Lower leg skin (tissue), 4 donors: ENCODE measurements around the gene SNX7. TPM values are rescaled to one million over a fixed set of nuclear protein-coding genes. Genes with fewer than 3 reads are reported as not detected.

Source experiments
- DNase-seq, 2 donors: peaks; one replicate each; pipeline ENCODE4 v3.0.0-alpha.2; 2019; ENCODE audit warnings: low spot score in 2 of 2
- H3K4me3 ChIP-seq: fragments of 200-600 bp; sonication (generic); 2 replicates; pipeline ENCODE4 v1.5.1; 2017; ENCODE audit warnings: mild to moderate bottlenecking, low read depth; ENCODE audit not compliant: poor library complexity, severe bottlenecking
- POLR2A ChIP-seq, 2 donors: fragments of 450-650 bp; IDR thresholded peaks; one replicate each; pipeline ENCODE4 v1.6.1; 2016 to 2017; ENCODE audit warnings: antibody characterized with exemption in 2 of 2, mild to moderate bottlenecking in 1 of 2, moderate library complexity in 1 of 2
- WGBS, 2 donors: methylation state at CpG; one replicate each; pipeline ENCODE4 v1.1.5; 2018; 5-methylcytosine and 5-hydroxymethylcytosine counted together
- intact Hi-C: fragments of 100-400 bp; cut with DNase I; formaldehyde crosslinking; loops from one replicate; pipeline ENCODE4 v1.15.0; 2023; ENCODE audit warnings: low total_unique reads
- total RNA-seq, 4 donors: library from RNA; depleted of rRNA; stranded (reverse); fragments of >200 nt; gene quantifications; one replicate each; pipeline ENCODE4 v1.1.0, GENCODE V29; 2016
- TF ChIP-seq, protein P1 (sequence below), 3 donors: fragments of 450-650 bp; IDR thresholded peaks; one replicate each; pipeline ENCODE4 v1.5.1; 2016; ENCODE audit warnings: antibody characterized with exemption in 3 of 3, mild to moderate bottlenecking in 3 of 3, moderate library complexity in 2 of 3

SNX7 gene
- total RNA-seq, 4 donors from 2014 or later = 6.4 to 20.4 (median 13.5) TPM

DNA sequence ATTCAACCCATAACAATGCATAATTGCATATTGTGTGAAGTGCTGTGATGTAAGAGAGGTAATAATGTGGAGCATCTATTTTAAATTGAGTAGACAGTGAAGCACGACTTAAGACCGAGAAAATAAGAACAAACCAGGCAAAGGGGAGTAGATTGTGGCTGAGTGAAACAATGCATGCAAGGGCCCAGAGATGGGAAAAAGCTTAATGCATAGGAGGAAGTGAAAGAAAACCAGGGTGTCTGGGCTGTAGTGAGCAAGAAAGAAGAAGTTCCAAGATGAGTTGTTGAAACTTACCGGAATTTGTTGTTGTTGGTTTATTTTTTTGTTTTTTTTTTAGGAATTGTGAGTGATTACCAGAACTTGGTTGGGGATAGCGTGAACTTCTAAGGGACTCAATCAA, 104.7 kb downstream of the SNX7 start:
- DNase-seq = no peak

DNA sequence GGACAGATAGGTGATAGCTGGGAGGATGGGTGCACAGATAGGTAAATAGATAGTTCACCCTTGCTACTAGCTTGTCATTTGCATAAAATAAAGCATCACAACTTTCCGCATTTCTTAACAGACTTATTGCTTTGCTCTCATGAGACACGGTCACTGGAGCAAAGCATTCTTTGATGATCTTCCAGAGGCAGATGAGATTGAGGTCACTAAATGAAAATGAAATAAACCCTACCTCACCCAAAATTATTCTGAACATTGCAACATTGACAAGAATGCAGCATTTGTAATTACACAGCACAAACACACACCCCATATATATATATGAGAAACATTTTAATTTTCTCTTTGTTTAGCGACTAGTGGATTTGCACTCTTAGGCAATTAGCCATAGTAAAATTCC, 107.6 kb downstream of the SNX7 start:
- H3K4me3 ChIP-seq = no peak overlapping the region
- DNase-seq = no peak
- intact Hi-C loops = no loop called here
- WGBS, 2 donors = 46 to 57% methylated on average over 3 of the region's 3 CpGs
- TF ChIP-seq, protein P1, sequence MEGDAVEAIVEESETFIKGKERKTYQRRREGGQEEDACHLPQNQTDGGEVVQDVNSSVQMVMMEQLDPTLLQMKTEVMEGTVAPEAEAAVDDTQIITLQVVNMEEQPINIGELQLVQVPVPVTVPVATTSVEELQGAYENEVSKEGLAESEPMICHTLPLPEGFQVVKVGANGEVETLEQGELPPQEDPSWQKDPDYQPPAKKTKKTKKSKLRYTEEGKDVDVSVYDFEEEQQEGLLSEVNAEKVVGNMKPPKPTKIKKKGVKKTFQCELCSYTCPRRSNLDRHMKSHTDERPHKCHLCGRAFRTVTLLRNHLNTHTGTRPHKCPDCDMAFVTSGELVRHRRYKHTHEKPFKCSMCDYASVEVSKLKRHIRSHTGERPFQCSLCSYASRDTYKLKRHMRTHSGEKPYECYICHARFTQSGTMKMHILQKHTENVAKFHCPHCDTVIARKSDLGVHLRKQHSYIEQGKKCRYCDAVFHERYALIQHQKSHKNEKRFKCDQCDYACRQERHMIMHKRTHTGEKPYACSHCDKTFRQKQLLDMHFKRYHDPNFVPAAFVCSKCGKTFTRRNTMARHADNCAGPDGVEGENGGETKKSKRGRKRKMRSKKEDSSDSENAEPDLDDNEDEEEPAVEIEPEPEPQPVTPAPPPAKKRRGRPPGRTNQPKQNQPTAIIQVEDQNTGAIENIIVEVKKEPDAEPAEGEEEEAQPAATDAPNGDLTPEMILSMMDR (IDR thresholded peaks at IDR 0.05) = no peak
- TF ChIP-seq POLR2A (IDR thresholded peaks at IDR 0.05) = no peak

More for the DNA sequence above, 104.7 kb downstream of the SNX7 start:
- H3K4me3 ChIP-seq = no peak overlapping the region
- no peak for TF ChIP-seq POLR2A (IDR thresholded peaks at IDR 0.05)
- TF ChIP-seq, protein P1 (IDR thresholded peaks at IDR 0.05) = no peak
- WGBS, 2 donors = 85 to 93% methylated on average over 4 of the region's 4 CpGs
- intact Hi-C loops = no loop called here

DNA sequence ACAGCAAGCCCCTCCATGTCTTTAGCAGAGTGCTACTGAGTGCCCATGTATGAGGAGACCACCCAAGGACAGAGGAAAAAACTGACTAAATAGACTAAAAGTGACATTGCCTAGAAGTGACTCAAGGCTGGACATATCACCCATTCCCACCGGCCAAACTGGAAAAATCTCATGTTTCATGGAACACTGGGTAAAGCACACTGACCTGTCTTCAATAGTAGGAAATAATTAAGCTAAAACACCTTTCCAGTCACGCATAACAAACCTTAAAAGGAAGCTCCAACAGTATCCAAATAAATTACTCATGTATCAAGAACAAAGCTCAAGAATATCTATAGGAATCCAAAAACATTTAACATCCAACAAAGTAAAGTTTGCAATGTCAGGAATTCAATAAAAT, 120.4 kb downstream of the SNX7 start:
- 79 to 80% methylated on average over 2 of the region's 2 CpGs for WGBS, 2 donors
- H3K4me3 ChIP-seq = no peak overlapping the region
- intact Hi-C loops = no loop called here
- TF ChIP-seq, protein P1 (IDR thresholded peaks at IDR 0.05) = no peak
- TF ChIP-seq POLR2A (IDR thresholded peaks at IDR 0.05) = no peak
- no peak for DNase-seq

DNA sequence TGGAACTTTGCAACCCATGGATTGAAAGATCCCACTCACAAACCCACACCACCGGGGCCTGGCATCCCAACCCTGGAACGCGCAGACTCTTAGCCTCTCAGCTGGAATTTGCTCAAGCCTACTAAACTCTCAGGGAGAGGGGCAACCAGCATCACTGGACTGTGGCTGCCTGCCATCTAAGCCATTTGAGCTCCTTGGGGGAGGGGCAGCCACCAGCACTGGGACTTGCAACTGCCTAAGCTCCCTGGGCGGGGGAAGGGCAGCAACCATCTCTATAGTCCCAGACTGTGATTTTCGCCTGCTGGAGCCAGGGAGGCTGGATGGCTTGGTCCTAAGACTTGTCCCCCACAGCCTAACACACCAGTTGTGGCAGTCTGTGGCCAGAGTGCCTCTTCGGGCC, 122.3 kb downstream of the SNX7 start:
- TF ChIP-seq POLR2A (IDR thresholded peaks at IDR 0.05) = no peak
- TF ChIP-seq, protein P1 (IDR thresholded peaks at IDR 0.05) = no peak
- intact Hi-C loops = no loop called here
- no peak overlapping the region for H3K4me3 ChIP-seq
- 92 to 100% methylated on average over 5 to 6 of the region's 6 CpGs for WGBS, 2 donors
- no peak for DNase-seq

DNA sequence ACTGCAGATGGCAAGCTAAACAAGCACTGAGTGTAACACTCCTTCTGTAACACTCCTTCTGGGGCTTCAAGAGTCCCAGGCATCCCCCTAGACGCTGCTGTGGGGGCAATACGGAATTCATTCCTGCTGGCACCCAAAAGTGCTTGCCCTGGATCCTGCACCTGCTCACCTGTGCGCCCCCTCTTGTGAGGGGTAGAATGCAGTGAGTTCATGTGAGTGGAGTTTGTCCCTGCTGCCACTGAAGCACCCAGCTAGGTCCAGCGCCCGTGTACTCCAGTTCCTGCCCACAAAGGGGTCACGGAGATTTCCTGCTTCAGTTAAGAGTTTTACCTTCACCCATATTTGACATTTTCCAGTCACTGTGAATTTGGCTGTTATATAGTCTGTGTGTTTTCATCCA, 130.0 kb downstream of the SNX7 start:
- no peak for TF ChIP-seq POLR2A (IDR thresholded peaks at IDR 0.05)
- intact Hi-C loops = loop anchor here (10.0 kb wide), 1 partner anchor 913 kb away; no protein-coding TSS in a partner anchor
- WGBS, 2 donors = 86 to 87% methylated on average over 5 to 6 of the region's 6 CpGs
- peak in 1 of 2 donors; percentile 80 for DNase-seq
- H3K4me3 ChIP-seq = no peak overlapping the region

DNA sequence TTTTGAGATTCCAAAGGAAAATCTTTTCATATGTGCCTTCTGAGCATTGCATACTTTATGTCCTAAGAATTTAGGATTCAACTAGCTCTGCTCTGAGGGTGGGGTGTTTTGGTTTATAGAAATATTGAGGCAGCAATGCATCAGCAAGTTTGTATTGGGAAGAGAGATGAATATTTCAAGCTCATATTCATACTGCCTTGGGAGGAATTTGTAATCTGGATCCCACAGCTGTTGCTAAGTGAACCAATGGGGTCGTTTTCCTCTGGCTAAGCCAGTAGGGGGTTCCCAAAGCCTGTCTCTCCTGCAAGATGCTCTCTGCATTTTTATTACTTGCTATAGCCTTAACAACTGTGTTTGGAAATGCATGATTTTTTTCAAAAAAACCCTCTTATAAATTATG, 130.6 kb downstream of the SNX7 start:
- intact Hi-C loops = loop anchor here (10.0 kb wide), 1 partner anchor 913 kb away; no protein-coding TSS in a partner anchor
- DNase-seq = no peak
- 5 to 9% methylated on average over 1 of the region's 1 CpG for WGBS, 2 donors
- H3K4me3 ChIP-seq = no peak overlapping the region
- TF ChIP-seq, protein P1 (IDR thresholded peaks at IDR 0.05) = no peak
